HEK293T (cell line): ENCODE data around the gene NFIC.

Experiments
- CTCF ChIA-PET: fragments of 350-600 bp; formaldehyde crosslinking; extraction: SDS; loops from one replicate; lab custom pipeline; 2021; ENCODE audit warnings: antibody characterized with exemption, inconsistent platforms; lab: Yijun Ruan, JAX
- POLR2A ChIA-PET: fragments of 350-600 bp; formaldehyde crosslinking; extraction: SDS; loops from one replicate; lab custom pipeline; 2020; ENCODE audit warnings: antibody characterized with exemption, inconsistent platforms; lab: Yijun Ruan, JAX
- DNase-seq: peaks from one replicate; pipeline ENCODE4 v3.0.0; 2012; ENCODE audit warnings: mixed read lengths; ENCODE audit errors: extremely low spot score
- ARNT ChIP-seq: fragments of 450-650 bp; IDR thresholded peaks from 2 replicates; pipeline ENCODE4 v1.6.1; 2017; ENCODE audit warnings: mild to moderate bottlenecking
- BHLHE40 ChIP-seq: fragments of 450-650 bp; IDR thresholded peaks from 2 replicates; pipeline ENCODE4 v1.6.1; 2016; ENCODE audit warnings: mild to moderate bottlenecking, moderate library complexity, borderline replicate concordance
- CTBP1 ChIP-seq: fragments of 450-650 bp; IDR thresholded peaks from 2 replicates; pipeline ENCODE4 v1.6.1; 2016; ENCODE audit warnings: borderline replicate concordance
- ELF4 ChIP-seq: fragments of 450-650 bp; IDR thresholded peaks from 2 replicates; pipeline ENCODE4 v1.6.1; 2017; ENCODE audit warnings: antibody characterized with exemption
- FOXA1 ChIP-seq: fragments of 450-650 bp; IDR thresholded peaks from 2 replicates; pipeline ENCODE4 v1.6.1; 2016; ENCODE audit warnings: mild to moderate bottlenecking
- FOXK2 ChIP-seq: fragments of 450-650 bp; IDR thresholded peaks from 2 replicates; pipeline ENCODE4 v1.6.1; 2016; ENCODE audit warnings: mild to moderate bottlenecking
- FOXM1 ChIP-seq: fragments of 450-650 bp; IDR thresholded peaks from 2 replicates; pipeline ENCODE4 v1.6.1; 2017; ENCODE audit warnings: mild to moderate bottlenecking, borderline replicate concordance
- HDGF ChIP-seq: fragments of 450-650 bp; IDR thresholded peaks from 2 replicates; pipeline ENCODE4 v1.6.1; 2017; ENCODE audit warnings: antibody characterized with exemption, borderline replicate concordance
- L3MBTL2 ChIP-seq: fragments of 450-650 bp; conservative IDR thresholded peaks from 2 replicates; pipeline ENCODE4 v1.6.1; 2016; ENCODE audit warnings: mild to moderate bottlenecking
- LEF1 ChIP-seq: fragments of 450-650 bp; IDR thresholded peaks from 2 replicates; pipeline ENCODE4 v1.6.1; 2017; ENCODE audit warnings: mild to moderate bottlenecking, borderline replicate concordance
- NFRKB ChIP-seq: fragments of 450-650 bp; IDR thresholded peaks from 2 replicates; pipeline ENCODE4 v1.6.1; 2016; ENCODE audit warnings: mild to moderate bottlenecking, moderate library complexity
- SP1 ChIP-seq: fragments of 450-650 bp; IDR thresholded peaks from 2 replicates; pipeline ENCODE4 v1.6.1; 2017
- SUZ12 ChIP-seq: fragments of 450-650 bp; IDR thresholded peaks from 2 replicates; pipeline ENCODE4 v1.6.1; 2016; ENCODE audit warnings: mild to moderate bottlenecking
- ZNF384 ChIP-seq: fragments of 450-650 bp; IDR thresholded peaks from 2 replicates; pipeline ENCODE4 v1.6.1; 2016
- TF ChIP-seq, protein P1 (sequence below): fragments of 450-650 bp; IDR thresholded peaks from 2 replicates; pipeline ENCODE4 v1.6.1; 2016

The NFIC gene

DNA sequence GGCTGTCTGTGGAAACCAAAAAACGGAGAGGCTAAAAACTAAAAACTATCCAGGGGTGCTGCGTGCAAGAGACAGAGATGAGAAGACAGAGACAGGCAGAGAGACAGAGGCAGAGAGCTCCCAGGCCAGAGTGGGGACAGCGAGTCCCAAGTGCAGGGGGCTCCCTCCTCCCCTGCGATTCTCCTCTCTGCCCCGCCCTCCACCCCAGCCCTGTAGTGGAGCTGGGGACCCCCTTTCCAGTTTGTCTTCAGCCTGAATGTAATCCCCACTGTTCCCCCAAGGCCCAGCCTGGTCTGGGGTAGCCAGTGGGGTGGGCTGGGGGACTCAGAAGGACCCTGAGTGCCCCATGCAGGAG, 2.0 kb downstream of the NFIC start:
- ChIA-PET POLR2A (no interaction called here), CTCF (no interaction called here)
- TF ChIP-seq ARNT (no peak), SP1 (no peak), NFRKB (no peak), ELF4 (no peak), FOXK2 (no peak), LEF1 (no peak), CTBP1 (no peak), SUZ12 (no peak)
- TF ChIP-seq, protein P1, sequence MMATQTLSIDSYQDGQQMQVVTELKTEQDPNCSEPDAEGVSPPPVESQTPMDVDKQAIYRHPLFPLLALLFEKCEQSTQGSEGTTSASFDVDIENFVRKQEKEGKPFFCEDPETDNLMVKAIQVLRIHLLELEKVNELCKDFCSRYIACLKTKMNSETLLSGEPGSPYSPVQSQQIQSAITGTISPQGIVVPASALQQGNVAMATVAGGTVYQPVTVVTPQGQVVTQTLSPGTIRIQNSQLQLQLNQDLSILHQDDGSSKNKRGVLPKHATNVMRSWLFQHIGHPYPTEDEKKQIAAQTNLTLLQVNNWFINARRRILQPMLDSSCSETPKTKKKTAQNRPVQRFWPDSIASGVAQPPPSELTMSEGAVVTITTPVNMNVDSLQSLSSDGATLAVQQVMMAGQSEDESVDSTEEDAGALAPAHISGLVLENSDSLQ: no peak
- no peak for DNase-seq

DNA sequence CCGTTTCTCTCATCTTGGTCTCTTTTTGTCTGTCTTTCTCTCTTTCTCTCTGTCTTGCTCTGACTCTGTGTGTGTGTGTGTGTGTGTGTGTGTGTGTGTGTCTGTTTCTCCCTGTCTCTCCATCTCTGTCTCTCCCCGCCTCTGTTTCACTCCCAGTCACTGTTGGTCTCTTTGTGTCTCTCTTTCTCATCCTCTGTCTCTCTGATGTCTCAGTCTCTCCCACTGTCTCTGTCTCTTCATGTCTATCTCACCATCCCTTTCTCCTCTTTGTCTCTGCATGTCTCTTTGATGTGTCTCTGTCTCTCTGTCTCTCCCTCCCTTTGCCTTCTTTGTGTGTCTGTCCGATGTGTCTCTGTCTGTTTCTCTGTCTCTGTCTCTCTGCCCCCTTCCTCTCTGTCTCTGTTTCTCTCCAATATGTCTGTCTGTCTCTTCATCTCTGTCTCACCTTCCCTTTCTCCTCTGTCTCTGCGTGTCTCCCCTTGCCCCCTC, 2.5 kb downstream of the NFIC start:
- TF ChIP-seq, protein P1: peak; percentile 3; the same call in 1 of the 2 replicates
- TF ChIP-seq NFRKB: no peak
- TF ChIP-seq CTBP1: no peak
- TF ChIP-seq FOXA1: no peak
- no peak for TF ChIP-seq SP1
- no peak for TF ChIP-seq BHLHE40
- ChIA-PET POLR2A (no interaction called here), CTCF (no interaction called here)
- DNase-seq: no peak

DNA sequence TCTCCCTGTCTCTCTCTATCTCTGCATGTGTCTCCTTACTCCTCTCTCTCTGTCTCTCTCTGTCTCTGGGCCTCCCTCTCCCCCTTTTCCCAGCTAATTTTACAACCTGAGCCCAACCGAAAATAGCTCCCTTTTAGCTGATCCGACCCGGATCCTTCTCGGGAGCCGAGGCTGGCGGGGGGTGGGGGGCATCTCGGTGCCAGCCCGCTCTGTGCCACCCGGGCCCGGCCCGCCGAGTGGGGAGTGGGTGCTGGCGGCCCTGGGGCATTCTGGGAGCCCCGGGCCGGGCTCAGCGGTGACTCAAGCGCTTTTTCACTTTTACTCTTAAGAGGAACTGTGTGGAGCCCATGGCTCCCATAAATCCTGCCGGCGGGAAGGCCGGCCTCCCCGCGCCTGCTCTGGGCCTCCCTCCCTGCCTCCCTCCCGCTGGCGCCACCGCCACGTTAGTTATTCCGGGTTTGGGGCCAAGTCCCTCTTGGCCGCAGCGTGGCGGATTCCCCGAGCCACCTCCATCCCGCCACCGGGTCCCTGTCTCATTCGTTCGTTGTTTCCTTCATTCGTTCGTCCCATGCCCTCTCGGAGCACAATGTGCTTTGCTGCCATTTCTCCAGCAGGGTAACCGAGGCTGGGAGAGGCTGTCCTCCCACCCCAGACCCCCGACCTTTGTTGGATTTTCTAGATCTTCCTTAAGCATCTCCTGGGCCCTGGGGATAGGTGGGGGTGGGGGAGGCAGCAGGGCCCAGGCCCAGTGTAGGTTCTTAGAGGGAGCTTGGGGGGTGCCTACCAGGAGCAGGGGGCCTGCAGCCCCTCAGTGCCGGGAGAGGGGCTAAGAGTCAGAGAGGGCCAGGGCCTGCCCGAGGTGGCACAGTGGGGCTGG, 3.2 kb downstream of the NFIC start:
- TF ChIP-seq CTBP1 (no peak), ARNT (no peak), SP1 (no peak), FOXA1 (no peak), FOXK2 (no peak), HDGF (no peak), ELF4 (no peak), LEF1 (no peak), NFRKB (no peak), ZNF384 (no peak)
- TF ChIP-seq, protein P1: no peak
- CTCF ChIA-PET: no interaction called here
- no peak for DNase-seq
- POLR2A ChIA-PET: no interaction called here

DNA sequence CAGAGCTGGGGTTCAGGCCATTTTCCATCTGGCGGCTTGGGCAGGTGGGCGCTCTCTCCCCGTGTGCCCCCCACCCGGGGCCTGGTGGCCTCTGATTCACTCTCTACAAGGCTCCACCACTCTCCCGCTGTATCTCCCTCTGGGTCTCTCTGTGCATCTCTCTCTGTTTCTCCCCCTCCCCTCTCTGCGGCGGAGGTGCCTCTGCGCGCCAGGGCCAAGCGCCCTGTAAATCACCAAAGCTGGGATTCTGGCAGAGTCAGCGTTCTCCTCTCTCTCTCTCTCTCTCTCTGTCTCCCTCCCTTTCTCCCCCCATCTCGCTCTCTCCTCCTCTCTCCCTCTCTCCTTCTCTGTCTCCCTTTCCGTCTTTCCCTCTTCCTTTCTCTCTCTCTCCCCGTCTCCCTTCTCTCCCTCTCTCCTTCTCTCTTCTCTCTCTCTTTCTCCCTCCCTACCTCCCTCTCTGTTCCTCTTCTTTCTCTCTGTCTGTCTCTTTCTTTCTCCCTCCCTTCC, 3.9 kb downstream of the NFIC start:
- TF ChIP-seq FOXA1 (no peak), SP1 (no peak), NFRKB (no peak), ARNT (no peak), CTBP1 (no peak), LEF1 (no peak)
- TF ChIP-seq, protein P1: no peak
- ChIA-PET CTCF (no interaction called here), POLR2A (no interaction called here)
- DNase-seq: no peak

DNA sequence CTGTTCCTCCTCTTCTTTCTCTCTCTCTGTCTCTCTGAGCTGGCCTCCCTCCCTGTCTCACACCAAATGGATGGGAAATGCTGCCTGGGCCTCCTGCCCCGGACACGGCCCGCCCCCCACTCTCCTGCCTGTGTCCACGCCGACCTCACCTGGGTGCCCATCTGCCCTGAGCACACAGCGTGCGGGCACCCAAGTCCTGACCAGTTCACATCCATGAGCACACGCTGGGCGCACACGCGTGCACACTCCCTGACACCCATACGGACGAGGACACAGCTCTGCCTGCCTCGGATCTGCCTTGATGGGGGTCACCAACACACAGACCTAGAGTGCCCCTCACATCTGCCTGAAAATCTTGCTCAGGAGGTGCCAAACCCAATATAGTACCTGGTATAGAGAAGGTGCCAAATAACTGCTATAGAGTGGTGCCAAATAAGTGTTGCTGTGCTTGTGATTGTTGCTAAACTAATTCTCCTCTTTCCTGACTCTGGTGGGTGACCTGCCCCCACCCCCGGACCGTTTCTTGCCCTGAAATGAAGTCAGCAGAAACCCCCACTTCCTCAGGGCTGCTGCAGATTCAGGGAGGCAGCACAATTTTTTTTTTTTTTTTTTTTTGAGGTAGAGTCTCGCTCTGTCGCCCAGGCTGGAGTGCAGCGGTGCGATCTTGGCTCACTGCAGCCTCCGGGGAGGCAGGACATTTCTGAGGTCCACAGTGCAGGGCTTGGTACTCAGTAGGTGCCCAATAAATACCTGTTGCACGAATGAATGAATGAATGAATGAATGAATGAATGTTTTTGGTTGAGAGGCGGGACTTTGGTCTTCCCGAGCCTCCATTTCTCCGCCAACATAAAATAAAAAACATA, 4.6 kb downstream of the NFIC start:
- POLR2A ChIA-PET: no interaction called here
- TF ChIP-seq SP1 (no peak), ARNT (no peak), FOXA1 (no peak), L3MBTL2 (no peak), ZNF384 (no peak), CTBP1 (no peak), FOXM1 (no peak), SUZ12 (no peak)
- TF ChIP-seq, protein P1: no peak
- CTCF ChIA-PET: no interaction called here
- no peak for DNase-seq
